HG03159 (cell line): ENCODE measurements around the gene NAXE.
"Not testable (repeated sequence)": the region's sequence is repeated elsewhere in the genome, so short reads cannot be mapped to it uniquely, and the experiment has no call there.

Source experiments
- ATAC-seq: cut with Tn5 transposase; IDR thresholded peaks from one replicate; pipeline ENCODE4 v1.9.1; 2021; ENCODE audit warnings: mild to moderate bottlenecking, moderate library complexity; ENCODE audit not compliant: unreplicated experiment

Gene NAXE

DNA sequence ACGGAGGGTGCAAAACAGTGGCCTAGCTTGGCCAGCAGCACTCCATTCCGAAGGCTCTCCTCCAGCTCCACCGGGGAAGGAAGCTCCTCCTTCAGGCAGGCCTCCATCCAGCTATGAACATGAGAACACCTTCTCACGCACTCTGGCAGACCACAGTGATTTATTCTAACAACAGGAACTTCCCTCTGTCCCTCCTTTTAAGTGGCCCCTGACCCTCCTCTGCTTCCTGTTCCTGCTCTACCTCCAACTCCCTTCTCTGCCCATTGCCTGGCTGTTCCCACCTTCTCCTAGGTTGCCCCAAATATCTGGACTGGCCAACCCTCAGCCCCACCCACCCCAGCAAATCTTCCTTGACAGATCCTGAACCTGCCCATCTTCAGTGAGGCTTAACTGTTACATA, 25.1 kb upstream of the NAXE start:
- no peak for ATAC-seq

DNA sequence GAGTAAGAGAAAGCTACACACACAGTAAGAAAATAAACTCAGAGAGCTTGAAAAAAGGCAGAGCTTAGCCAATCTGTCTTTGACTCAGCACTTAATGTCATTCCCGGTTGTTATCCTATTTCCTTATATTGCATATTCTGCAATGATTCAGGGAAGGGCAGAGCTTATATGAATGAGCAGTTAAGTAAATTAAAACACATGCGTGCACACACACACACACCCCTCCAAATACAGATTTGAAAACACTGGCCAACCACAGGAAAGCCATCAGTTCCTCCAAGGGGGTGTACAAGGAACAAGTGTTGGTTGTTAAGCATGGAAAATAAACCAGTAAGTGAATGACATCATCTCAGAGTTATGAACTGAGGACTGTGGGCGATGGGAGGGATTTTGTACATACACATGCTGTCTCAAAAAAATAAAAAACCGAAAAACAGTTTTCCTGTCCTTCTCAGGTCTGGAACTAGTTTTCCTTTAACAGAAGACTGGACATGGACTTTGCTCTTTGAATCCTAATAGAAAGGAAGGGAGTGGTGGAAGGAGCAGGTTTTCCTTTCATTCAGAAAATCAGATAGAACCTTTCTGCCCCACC, 20.2 kb upstream of the NAXE start:
- ATAC-seq: no peak

DNA sequence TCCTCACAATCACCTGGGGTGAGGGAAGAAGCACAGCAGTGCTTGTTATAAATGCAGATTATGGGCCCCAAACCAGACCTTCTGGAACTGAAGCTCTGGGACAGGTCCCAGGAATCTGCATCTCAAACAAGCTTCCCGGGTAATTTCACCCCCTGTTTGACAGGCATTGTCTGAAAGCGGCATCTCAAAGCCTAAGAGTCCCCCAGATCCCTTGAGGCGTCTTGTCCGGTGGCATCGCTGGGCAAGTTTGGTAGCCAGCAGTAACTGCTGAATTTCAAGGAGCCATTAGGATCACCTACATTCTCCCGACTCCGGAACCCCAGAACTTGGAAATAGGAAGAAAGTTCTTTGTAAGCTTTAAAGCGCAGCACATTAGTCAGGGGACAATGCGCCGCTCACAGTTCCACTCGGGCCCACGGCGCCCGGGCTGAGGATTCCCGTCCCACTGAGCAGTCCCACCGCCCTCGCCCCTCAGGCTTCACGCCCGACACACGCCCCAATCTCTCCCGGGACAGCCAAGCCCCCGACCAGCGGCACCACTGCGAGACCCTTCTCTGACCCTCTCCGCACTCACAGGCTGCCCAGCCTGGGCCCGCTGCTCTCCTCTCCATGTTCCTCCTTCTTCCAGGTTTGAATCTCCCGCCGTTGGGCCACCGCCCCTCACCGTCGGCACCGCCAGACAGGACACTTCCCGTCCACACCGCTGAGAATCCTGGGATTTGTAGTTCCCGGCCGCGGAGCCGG, 19.5 kb upstream of the NAXE start, which contains the start of gene IQGAP3:
Gene IQGAP3, minus strand, starts transcription at position 647 of the 744 bp plus-strand sequence. Its CDS starts 36 bp downstream, at position 611.
- peak; percentile 72 for ATAC-seq

DNA sequence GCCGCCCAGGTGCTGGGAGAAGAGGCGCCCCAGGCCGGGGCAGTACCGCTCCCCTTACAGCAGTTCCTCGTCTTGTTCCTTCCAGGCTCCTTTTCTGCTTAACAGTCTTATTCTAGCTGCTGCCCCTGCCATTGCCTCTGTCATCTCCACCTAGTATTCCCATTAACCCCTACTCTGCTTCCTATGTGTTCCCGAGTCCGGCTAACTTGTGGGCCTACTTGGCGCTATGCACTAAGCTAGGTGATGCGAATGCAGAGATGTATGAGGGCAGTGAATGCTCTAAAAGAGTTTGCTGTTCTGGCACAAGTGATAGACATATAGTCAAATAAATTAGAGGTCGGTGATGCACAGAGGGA, 18.9 kb upstream of the NAXE start:
- no peak for ATAC-seq

DNA sequence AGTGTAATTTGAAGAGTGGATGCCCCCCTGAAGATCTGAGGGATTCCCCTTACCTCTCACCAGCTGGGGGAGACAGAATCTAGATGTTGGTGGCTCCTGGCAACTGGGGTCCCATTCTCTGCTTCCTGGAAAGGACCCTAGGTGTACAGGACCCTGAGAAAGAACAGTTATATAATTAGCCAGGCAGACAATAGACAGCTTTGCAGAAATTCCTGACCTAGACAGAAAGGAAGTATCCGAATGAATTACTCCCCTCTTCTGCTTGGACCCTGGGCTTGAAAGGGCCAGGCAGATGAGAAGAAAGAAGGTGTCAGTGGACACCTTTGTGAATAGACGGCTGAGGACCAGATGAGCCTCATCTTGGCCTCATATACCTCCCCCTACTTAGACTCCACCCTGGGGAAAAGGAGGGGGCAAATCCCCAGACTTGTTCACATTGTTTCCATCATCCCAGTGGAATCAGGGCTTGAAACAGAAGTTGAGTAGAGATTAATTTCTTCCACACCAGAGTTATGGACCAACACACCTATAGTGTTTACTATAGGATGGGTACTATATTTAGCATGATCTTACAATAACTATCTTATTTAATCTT, 17.4 kb upstream of the NAXE start:
- no peak for ATAC-seq

DNA sequence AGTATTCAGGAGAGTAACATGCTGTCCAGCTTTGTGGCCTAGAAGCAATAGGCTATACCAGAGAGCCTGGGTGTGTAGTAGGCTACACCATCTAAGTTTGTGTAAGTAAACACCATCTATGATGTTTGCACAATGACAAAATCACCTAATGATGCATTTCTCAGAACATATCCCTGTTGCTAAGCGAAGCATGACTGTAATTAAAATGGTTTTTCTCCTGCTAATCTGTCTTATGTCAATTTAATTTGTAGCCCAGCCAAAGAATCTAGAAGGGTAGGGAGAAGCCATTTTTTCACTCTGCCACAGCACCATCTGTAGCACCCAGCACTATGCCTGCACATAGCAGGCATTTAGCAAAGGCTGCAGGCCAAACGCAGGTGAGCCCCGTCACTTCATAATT, 14.0 kb upstream of the NAXE start:
- ATAC-seq: no peak

DNA sequence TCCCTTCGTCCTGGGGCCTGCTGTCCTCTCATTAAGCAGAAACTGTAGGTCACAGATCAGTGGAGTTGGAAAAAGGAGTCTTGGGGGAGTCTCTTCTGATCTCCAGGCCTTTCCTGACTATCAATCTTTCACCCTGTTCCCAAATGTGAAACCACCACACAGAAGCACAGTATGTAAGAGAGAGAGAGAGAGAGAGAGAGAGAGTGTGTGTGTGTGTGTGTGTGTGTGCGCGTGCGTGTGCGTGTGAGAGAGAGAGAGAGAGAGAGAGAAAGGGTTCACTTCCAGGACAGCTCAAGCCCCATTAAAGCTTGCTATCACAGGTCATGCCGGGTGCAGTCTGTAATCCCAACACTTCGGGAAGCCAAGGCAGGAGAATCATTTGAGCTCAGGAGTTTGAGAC, 13.5 kb upstream of the NAXE start:
- ATAC-seq: no peak

DNA sequence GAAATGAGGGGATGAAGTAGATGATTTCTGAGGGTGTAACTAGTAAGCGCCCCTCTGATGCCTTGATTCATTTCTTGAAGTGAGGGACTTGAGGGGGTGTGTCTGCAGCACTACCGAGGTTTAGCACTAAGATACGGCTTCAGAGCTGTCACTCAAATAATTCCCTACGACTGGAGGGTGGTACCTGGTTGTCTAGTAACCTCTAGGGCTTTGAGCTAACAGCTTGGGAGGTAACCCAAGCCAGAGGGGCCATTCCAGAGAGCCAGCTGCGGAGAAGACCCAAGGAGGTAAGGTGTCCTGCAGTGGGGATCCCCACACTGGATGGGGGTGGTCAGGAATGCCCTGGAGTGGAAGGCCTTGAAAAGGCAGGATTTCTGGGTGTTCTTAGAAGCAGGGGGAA, 12.1 kb upstream of the NAXE start, which contains the start of gene TTC24:
Gene TTC24, plus strand, starts transcription at position 252 of the 400 bp plus-strand sequence. CDS start 1,642 bp downstream, outside the sequence.
- ATAC-seq: no peak

DNA sequence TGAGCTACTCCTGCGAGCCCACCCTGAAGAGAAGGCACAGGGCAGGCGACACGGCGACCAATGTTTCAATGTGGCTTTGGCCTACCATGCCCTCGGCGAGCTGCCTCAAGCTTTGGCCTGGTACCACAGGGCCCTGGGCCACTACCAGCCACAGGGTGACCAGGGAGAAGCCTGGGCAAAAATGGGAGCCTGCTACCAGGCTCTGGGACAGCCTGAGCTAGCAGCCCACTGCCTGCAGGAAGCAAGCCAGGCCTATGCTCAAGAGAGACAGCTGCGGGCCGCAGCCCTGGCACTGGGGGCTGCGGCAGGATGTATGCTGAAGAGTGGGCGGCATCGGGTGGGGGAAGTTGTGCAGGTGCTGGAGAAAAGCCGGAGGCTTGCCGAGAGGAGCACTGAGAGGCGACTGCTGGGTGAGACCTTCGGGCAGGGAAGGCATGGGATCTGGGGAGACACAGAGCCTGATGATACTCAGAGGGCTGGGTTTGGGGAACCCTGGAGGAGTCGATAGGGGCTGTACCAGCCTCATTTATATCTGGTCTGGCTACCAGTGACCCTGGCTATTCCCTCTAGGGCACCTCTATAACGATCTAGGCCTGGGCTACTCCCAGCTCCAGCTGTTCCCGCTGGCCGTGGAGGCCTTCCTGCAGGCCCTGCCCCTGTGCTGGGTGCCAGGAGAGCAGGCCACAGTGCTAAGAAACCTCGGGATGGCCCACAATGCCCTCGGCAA, 9.8 kb upstream of the NAXE start:
- no peak for ATAC-seq

DNA sequence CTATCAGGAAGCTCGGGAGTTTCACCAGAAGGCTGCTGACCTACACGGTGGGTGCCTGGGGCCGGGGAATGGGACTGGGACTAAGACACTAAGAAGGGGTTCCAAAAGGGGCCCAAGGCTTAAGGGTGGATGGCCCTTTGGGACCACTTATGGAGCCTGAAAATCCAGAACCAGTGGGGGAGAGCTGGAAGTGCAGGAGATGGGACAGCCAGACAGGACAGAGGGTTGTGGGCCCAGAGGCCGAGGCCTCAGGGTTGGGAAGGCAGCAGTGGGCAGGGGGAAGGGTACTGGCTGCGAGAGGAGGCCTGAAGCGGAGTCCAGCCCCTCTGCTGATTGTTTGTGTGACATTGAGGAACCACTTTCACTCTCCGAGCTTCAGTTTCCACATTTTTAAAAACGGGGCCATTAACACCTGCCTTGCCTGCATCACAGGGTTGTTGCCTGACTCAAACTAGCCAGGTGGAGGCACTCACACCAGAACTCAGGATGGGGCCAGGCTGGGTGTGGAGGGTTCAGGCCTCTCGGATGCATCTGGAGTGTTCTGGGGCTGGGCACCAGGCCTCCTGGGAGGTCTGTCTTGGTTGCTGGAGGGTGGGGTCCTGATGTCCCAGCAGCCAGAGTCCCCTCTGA, 9.1 kb upstream of the NAXE start:
- no peak for ATAC-seq

DNA sequence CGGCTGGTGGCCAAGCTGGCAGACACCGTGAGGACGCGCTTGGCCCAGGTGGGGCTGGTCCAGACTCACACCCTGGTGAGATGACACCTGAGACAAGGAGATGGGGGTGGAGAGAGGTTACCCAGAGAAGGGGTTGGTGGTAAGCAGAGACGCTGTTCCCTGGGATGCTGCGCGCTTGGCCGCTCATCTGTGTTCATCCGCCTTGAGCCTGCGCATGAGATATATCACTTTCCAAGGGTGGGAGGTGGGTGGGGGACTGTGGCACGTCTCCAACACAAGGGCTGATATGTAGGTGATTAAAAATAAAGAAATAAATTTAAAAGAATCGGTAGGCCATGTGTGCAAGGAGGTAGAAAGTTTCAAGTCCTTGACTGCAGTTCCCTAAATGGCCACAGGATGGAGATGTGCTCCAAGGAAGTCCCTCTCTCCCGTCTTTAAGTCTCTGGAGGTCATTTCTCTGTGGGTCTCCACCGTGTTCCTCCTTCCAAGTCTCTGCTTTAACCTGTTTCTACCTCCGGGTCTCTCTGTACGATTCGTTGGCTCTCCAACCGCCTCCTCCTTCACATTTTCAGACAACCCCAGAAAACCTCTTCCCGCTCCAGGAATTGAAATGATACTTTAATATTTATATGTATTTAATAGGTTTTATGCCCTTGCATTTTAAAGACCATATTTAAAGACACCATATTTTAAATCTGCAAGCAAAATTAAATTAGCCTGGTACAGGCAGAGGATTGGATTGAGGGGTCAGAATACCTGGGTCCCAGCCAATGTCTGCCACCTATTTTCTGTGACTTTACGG, 7.6 kb upstream of the NAXE start:
- no peak for ATAC-seq

DNA sequence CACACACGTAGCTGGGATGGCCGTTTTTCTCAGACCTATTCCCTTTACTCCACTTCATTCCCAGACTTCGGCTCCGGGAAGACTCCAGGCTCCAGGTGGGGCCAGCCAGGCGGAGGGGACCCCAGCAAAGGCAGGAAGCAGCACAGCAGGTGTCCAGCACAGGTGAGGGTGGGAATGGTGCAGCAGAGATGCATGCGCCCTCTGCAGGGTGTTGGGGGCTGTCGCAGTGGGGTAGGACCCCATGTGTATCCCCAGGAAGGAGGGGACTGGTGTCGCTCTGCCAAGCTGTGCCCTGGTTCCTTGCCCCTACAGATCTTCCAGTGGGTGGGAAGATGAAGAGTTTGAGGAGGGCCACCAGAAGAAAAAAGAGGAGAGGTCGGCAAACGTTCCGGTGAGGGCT, 6.8 kb upstream of the NAXE start:
- ATAC-seq: no peak

DNA sequence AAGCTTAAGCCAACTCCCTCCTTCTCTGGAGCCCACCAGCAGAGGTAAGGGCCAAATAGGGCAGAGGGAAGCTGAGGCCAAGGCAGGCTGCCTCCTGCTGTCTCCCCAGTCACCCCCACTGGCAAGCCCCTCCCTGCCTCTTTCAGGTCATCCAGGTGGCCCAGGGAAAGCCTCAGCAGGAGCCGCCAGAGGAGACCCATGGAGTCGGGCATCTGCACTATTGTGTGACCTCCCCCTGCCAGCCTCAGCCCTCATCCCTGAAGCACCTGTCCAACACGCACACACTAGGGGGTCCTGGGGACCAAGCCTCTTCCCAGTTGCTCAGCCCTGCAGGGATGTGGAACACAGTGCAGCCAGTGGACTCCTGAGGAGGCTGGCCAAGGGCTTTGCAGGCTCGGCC, 5.3 kb upstream of the NAXE start:
- no peak for ATAC-seq

DNA sequence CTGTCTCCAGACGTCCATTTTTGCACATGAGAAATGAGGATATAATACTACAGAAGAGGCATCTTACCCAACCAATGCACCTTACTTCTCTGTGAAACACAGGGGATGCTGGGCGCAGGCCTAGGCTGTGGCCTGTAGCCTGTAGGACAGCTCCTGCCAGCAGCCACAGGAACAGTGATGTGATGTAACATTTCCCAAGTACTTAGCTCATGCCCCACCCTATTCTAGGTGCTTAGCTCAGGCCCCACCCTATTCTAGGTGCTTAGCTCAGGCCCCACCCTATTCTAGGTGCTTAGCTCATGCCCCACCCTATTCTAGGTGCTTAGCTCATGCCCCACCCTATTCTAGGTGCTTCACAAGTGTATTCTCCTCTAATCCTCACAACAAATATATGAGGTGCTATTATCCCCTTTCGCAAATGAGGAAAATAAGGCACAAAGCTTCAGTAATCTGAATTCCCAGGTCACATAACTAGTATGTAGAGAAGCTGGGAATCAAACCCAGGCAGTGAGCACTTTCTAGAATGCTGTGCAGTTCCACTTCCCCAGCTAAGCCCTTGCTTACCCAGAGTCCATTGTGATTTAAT, 4.6 kb upstream of the NAXE start:
- ATAC-seq: no peak

DNA sequence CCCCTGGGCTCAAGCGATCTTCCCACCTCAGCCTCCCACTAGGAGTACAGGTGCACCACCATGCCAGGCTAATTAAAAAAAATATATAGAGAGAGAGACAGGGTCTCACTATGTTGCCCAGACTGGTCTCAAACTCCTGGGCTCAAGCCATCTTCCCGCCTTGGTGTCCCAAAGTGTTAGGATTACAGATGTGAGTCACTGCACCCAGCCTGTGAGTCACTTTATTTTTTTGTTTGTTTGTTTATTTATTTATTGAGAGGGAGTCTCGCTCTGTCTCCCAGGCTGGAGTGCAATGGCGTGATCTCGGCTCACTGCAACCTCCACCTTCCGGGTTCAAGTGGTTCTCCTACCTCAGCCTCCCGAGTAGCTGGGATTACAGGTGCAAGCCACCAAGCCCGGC, 3.6 kb upstream of the NAXE start:
- not testable (repeated sequence) for ATAC-seq

DNA sequence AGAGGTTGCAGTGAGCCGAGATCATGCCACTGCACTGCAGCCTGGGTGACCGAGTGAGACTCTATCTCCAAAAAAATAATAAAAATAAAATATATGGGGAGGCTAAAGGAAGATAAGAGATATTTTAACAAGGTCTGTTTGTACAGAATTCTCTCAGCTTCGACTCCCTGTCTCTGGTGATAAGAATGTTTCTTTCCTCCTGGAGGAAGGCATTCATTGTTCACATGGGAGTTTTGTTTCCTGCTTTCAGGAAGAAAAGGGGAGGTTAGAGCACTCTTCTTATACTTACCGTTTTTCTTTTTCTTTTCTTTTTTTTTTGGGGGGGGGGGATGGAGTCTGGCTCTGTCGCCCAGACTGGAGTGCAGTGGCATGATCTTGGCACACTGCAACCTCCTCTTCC, 2.0 kb upstream of the NAXE start:
- ATAC-seq: no peak

DNA sequence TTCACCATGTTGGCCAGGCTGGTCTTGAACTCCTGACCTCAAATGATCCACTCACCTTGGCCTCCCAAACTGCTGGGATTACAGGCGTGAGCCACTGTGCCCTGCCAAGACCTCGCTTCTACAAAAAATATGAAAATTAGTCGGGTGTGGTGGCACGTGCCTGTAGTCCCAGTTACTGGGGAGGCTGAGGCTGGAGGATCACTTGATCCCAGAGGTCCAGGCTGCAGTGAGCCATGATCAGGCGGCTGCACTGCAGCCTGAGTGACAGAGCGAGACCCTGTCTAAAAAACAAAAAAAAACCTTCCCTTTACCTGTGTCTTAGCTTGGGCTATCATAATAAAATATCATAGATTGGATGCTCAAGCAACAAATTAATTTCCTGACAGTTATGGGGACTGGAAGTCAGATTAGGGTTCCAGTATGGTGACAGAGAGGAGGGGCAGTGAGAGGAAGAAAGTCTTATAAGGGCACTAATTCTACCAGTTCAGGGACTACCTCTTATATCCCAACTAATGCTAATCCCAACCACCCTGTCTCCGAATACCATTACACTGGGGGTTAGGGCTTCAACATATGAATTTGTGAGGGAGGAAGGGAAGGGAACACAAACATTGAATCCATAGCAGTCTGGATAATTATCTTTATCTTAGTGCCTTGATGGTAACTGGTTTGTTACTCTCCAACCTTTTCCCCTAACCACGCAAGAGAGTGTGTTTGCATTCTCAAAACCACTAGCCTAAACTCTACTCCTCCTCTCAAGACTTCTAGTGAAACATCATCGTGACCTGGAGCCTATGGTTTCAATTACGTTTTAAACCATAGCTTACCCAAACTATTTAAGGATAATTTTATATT, 1.0 kb upstream of the NAXE start:
- ATAC-seq: no peak

DNA sequence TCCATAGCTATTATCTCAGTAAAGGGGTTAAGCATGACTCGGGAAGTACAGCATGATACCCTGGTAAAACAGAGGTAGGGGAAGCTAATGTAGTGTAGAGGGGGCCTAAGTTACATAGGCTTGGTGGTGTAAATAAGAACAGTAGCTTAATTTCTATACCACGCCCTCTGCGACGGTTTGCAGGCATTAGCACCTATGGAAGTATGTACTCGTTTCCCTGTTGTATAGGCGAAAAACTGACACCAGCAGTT, 470 bp upstream of the NAXE start:
- ATAC-seq: peak; percentile 12

DNA sequence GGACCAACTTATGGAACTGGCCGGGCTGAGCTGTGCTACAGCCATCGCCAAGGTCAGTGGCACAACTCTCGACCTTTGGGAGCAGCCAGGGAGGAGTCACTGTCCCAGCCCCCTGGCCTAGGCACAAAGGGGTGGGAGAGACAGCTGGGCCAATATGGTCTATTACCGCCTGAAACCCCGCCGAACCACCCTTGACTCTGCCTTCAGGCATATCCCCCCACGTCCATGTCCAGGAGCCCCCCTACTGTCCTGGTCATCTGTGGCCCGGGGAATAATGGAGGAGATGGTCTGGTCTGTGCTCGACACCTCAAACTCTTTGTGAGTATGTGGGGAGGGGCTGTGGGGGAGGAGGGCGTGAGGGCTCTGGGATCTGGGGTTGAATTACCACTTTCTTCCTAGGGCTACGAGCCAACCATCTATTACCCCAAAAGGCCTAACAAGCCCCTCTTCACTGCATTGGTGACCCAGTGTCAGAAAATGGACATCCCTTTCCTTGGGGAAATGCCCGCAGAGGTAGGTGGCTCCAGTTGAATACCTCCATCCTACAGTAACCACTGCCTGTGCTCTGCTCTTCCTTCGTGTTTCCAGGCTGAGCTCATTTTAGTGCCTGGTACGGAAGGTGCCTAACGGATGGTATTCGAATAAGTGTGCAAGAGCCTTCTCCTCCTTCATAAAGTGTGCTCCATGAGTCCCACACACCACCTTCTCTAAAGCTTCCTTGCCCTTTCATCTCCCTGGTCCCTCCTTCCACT, 758 bp downstream of the NAXE start:
- ATAC-seq: peak; percentile 7
